Activated CD8-positive, alpha-beta memory T cell treated with anti-CD3 and anti-CD28 coated beads, Interleukin-2, amount 50 U/mL, for 1 hour (primary cell): ENCODE data around the gene CFAP46.

Experiments
- DNase-seq: peaks from one replicate; pipeline ENCODE4 v3.0.0-alpha.2; 2020; ENCODE audit errors: extremely low read depth

The CFAP46 gene

DNA sequence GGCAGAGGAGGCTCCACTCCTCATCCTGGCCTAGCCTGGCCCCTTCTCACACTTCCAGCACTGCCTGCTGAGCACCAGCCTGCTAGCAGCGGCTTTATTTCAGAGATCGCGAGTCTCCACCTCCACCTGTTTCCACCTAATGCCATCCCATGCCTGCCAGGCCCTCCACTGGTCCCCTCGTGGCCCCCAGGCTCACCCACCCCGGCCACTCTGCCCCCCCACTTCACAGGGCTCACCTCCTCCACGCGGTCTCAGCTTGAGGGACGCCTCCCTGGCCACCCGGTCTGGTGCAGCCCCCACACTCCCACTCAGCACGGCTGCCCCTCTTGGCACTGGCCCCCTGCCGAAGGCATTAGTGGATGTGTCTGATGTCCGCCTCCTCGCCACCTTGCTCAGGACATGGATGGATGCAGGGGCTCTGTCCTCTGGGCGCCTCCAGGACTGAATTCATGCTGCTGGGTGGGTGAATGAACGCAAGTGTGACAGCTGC lies 152.7 kb downstream of the CFAP46 start:
- no peak for DNase-seq

DNA sequence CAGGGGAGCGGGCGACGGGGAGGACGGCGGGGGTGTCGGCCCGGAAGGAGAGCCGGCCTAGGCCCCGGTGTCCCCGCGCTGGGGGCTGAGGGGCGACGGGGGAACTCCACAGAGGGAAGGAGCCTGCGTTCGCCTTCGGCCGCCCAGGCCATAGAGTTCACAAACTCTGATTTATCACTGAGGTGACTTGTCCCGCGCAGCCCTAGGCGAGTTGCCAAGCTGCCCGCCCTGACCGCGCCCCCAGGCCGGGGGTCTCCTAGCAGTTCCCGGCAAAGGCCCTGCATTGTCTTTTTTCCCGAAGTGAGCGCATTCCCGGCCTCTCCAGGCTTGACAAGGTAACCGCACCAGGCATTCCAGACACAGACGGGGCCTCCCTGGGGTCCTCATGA lies 153.5 kb downstream of the CFAP46 start:
- no peak for DNase-seq

DNA sequence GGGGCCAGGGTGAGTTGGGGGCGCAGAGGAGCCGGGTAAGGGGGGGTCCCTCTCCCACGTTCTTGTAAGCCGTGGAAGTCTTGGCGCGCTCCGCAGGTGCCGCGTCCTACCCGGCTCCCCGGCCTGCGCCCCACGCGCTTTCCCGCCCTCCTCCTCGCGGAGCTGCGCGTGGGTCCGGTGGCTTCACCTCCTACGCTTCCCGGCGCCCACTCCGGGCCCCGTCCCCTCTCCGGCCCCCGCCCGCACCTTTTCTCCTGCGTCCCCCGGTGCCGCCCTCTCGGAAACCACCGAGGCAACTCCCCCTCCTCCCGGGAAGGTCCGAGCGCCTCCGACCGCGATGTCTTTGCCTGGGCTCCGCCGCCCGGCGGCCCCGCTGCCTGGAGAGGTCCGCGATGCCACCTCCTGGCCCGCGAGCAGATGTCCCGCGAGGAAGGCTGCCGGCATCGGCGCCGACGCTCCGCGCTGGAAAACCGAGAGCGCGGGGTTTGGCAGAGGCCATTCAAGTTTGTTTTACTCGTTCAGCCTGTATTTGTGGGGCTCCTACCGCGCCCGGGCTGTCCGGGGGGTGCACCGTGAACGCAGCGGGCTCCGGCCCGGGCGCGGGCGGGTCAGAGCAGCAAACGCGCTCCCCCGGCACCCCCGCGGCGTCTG lies 154.1 kb downstream of the CFAP46 start:
- DNase-seq, result no peak

DNA sequence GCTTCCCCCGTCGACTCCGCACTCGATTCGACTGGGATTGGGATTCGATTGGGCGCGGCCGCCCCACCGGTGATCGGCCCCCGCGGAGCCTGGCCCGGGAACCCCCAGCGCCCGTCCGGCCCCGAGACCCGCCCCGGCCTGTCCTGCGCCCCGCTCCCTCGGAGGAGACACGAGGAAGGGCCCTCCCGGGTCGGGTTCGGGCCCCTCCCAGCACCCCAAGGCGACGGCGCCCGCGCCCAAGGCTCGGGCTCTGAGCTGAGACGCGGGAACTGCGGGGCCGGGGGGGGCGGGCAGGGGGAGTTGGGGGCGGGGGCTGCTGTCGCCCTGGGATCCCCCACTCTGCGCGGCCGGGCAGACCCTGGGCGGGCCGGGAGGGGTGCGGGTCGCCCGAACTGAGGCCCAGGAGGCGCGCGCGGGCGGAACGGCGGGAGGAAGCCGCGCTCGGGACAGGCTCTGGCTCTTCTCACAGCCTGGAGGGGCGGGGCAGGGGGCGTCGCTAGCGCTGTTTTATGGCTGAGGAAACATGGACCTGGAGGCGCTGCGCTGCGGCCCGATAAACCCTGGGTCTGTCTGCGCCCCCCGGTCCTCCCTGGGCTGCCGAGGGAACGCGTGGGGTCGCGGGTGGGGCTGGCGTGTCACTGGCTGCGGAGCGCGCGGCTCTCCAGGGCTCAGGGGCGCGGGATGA lies 154.7 kb downstream of the CFAP46 start:
- no peak for DNase-seq

DNA sequence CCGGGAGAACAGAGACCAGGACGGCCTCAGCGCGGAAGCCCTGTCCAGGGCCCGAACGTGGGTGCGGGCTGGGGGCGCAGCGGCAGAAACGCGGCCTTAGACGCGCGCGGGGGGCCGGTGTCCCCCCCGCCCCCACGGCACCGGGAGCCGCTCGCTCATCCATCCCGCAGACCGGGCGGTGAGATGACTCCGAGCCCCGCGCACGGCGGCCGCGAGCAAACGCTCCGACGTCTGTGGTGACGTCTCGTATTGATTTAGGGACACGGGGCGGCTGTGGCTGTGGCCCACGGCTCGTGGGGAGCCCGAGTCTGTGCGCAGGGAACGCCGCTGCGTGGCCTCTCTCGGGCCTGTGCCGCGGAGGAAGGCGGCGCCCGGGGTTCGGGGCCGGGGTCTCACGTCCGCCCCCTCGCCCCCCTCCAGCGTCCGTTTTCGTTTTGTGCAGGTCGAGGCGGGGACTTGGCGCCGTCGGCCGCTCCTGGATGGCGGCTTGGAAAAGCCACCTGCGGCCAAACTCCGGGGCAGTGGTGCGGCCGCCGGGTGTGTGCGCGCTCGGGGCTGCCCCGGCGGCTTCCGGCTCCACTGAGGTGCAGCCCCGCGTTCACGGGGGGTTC lies 155.4 kb downstream of the CFAP46 start:
- DNase-seq, result no peak

DNA sequence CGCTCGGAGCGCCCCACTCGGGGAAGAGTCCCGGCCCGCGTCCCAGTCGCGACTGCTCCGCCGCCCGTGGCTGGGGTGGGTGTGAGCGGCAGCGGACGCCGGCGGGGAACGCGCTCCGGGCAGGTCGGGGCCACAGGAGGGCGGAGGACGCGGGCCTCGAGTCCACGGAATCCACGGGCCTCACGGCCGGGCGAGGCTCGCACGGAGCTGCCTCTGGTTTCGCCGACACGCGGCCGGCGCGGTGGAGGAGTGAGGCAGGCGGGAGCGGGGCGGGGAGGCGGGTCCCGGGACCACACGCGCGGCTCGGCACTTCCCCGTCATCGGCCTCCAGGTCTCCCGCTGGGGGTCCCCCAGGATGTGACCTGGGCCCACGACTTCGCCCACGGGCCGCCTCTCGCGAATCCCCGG lies 155.9 kb downstream of the CFAP46 start:
- no peak for DNase-seq

DNA sequence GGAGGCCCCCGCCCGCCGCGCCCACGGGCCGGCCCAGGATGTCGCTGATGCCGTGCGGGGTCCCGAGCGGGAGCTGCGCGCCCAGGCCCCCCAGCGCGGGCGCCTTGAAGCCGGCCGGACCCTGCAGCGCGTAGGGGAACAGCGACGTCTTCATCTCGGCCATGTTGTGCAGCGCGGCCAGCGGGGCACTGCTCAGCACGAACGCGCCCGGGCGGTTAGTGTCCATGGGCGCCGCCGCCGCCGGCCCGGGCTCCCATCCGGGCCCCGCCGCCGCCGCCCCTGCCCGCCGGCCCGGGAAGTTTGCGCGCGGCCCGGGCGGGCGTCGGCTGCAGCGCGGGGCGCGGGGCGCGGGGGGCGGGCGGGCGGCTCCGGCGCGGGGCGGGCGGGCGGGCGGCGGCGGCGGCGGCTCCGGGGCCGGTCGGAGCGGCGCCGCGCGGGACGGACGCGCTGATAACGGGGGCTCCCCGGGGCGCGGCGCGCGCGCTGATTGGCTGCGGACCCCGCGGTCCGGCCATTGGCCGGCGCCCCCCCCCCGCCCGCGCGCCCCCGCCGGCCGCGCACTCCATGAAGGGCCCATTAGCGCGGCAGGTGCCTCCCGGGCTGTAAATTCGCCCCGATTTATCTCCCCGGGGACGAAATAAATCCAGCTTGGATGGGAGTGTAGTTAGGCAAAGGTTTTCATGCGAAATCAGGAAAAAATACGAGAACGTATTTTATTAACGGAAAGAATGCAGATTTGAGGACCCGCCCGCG lies 156.5 kb downstream of the CFAP46 start, which contains the start of gene NKX6-2:
Gene NKX6-2, minus strand, starts transcription at position 425 of the 753 bp plus-strand sequence. Its CDS starts 199 bp downstream, at position 226.
- no peak for DNase-seq

DNA sequence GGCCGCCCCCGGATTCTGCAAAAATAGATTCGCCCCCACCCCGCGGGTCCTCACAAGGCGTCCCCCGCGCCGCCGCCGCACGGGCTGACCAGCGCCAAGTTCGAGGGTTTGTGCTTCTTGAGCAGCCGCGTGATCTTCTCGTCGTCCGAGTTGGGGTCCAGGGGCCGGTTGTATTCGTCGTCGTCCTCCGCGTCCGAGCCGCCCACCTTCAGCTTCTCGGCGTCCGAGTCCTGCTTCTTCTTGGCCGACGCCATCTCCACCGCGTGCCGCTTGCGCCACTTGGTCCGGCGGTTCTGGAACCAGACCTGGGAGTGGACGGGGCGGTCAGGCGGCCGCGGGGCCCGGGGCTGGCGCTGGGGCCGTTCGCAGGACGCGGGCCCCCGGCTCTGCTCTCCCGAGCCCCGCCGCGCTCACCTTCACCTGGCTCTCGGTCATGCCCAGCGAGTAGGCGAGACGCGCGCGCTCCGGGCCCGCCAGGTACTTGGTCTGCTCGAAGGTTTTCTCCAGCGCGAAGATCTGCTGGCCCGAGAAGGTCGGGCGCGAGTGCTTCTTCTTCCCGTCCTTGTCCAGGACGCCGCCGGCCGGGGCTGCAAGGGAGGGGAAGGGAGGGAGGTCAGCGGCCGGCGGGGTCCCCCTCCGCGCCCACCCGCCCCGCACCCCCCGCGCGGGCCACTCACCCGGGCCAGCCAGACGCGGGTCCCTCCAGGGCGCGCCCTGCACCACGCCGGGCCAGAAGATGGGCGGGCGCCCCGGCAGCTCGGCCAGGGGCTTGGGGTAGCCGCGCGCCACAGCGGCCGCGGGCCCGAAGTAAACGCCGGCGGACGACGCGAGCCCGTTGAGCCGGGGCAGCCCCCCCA lies 157.3 kb downstream of the CFAP46 start:
- DNase-seq, result no peak

DNA sequence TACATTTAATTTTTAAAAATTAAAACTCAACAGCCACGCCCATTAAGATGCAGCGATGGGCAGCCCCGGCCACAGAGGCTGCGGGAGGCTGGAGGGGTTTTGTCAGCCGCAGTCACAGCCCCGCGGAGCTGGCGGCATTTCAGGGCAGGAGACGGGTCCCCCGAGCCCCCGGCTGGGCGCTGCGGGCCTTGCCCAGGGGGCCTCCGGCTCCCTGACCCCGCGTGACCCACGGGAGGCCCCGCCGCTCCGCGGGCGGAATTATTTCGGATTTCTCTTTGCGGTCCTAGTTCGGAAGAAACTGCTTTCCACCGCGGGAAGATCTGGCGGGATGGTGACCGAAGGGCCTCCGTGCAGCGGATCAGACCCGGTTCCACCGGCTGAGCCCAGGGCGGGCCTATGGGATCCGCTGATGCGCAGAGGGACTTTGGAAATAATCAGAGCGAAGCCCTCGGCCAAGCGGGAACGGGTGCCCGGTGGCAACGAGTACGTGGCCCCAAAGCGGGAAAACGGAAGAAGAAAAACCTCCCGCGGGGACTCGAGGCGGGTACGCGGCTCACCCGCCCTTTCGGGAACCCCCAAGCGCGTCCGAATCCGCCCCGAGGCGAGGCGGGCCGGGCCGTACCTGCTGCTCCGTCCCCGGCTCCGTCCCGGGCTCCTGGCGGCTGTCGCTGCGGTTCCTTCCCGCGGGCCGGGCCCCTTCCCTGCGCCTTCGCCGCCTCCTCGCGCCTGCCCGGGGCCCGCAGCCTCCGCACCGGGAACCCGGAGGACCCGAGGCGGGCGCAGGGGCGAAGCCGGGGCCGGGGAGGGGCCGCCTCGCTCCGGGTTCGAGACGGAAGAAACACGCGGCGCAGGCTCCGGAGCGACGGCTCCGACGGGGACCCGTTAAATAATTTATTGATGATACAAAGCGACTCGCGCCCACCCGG lies 158.2 kb downstream of the CFAP46 start:
- no peak for DNase-seq

DNA sequence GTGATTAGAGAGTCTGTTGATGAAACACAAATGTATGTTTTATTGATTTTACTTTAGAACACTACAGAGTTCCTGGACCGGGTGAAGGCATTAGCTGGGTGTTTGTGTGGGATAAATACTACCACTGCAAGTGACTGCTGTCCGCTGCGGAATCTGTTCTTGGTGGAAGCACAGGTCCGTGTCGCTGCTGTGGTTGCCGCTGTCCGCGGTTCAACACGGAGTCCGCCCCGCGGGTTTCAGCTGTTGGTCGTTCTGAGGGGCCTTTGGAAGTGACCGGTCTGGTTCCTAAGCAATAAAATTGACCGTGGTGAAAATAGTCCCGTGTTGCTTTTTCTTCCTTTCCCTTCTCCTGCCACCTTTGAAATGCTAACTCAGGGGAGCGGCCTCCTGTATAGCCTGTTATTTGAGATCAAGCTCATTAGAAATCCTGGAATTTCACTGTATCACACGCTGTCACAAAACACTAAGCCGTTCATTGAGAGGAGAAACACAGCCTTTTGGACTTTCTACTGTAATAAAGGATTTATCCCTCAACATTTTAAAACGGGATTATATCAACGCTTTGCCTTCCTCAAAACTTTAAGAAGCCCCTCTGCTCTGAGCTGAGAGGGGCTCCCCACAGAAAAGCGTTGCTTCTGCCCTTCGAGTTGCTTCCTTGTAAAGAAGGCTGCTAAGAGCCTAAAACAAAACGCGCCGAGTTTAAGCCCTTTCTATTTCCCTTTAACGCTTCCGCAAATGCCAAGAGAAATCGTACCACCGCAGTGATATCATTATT lies 159.0 kb downstream of the CFAP46 start:
- DNase-seq, result no peak

DNA sequence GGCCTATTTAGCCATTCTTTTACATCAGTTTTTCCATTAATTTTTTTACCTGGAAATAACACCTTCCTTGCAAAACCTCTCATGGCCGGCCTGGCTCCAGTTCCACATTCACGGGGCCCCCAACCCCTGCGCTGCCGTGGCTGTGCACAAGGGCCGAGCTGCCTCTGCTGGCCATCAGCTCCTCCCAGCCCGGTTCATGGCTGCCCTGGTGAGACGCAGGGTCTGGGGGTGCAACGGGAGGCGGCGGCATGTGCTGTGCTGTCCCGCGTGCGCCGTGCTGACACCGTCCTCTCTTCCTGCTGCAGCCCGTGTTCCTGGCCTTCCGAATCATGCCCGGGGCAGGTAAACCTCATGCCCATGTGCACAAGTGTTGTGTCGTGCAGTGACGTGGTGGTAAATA lies 160.8 kb downstream of the CFAP46 start:
- DNase-seq, result no peak

DNA sequence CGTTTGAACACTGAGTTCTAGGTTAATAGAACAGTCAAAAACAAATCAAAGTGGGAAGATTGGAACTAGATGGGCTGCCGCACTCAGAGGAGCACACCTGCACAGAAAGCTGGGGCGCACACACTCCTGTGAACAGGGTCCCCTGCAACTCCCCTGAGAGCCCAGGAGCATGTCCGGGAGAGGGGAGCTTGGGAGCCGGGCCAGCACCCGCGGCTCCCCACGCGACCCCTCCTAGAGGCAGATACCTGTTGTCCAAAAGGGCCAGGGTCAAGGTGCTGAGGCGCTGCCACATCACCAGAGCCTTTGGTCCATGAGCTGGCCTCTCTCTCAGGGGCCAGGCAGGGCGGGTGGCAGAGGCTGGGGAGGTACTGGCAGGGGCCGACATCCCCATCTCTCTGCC lies 162.0 kb downstream of the CFAP46 start:
- DNase-seq, result no peak

DNA sequence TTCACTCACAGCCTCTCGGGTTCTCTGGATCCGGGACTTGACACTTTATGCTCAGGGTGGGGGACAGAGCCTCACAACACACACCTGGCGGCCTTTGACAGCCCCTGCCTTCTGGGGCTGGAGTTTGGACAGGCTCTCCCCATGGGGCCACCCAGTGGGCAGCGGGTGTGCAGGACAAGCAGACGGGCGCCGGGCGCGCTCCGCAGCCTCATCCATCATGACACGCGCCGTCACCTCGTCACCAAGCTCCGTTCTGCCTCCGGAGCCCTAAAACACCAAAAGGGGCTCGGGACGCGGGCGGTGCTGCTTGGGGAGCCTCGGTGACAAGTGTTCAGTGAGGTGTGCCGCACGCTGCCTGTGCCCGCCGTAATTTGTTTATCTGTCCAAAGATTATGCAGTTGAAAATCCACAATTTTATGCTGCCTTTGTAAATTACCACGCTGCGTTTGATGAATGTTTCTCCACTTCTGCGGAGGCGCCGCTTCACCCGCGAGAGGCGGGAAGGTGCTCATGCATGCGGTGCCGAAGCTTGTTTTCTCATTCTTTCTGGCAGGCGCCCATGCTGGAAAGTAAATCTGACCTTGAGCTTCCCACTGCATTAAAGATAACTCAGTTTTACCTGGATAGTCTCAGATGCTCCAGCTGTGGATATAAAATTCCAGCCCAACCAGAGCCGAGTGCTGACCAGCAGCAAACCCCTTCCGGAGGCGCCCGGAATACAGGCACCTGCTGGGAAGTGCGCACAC lies 162.6 kb downstream of the CFAP46 start:
- no peak for DNase-seq

DNA sequence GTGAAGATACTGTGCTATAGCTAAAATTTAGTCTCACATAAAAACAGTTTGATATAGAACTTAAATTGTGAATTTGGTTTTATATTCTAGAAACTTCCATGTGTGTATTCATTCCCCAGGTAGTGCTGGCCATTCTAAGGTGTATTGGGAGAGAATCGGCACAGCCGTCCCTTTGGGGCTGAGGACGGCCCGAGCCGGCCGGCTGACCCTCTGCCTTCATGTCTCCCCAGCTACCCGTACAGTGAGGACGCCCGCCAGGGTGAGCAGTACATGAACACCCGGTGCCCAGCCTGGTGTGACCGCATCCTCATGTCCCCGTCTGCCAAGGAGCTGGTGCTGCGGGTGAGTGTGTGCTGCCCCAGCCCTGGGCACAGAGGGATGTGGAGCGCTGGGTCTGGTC lies 164.9 kb downstream of the CFAP46 start:
- DNase-seq, result no peak

DNA sequence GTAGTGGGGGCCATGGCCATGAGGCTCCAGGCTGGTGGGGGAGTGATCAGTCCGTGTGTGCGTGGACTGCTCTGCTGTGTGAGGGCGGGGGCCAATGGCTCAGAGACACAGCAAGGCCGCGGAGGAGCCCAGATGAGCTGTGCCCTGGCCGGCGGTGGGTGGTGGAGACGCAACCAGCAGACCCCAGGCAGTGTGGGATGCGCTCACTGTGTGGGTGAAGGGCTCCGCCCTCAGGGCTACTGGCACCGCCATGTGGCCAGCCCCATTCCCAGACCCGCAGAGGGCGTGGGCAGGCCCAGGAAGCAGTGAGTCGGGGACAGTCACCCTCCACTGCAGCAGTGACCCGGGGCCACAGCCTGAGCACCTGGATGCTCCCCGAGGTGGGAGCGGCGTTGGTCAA lies 165.5 kb downstream of the CFAP46 start:
- no peak for DNase-seq

DNA sequence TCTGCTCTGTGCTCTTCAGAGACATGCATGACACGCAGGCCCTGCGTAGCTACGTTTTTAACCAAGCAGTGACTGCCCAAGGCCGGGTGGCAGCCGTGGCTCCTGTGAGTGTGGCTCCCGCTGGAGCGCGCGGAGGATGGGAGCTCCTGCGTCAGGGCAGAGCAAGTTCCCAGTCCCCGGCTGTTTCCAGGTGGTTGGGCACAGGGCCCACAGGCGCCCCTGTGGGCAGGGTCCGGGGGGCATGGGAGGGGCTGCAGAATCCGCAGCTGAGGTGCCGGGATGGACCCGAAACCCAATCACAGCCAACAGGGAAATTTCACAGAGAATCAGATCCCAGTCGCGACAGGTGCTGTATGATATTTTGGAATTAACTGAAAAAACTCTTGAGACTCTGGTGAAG lies 166.2 kb downstream of the CFAP46 start:
- DNase-seq, result no peak

DNA sequence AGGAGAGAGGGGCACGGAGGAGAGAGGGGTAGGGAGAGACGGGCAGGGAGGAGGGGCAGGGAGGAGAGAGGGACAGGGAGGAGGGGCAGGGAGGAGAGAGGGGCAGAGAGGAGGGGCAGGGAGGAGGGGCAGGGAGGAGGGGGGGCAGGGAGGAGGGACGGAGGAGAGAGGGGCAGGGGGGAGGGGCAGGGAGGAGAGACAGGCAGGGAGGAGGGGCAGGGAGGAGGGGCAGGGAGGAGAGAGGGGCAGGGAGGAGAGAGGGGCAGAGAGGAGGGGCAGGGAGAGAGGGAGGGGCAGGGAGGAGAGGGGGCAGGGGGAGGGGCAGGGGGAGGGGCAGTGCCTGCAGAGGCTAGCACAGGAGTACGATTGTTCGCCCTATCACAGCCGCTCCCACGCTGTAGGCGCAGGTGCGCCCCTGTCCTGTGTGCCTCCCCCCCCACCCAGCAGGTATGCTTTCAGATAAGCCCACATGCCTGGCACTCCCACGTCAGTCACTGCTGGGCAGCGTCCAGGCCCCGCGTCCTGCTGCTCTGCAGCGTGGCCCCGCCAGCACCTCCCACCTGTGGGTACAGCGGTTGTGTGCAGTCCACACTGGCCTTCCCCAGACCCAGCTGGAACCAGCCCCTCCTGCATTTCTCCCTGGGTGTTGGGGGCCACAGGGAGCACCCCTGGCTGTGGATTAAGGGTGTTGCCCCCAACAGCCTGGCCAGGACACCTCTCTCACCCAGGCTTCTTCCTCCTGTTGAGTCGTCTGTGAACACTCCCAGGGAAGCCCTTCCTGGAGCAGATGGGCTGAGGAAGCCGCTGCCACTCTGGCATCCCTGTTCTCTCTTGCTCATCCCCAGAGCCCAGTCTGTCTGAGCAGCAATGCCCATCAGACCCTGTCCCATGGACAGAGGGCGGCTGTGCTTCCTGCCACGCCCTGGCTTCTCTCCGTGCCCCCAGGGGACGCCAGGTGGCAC lies 167.2 kb downstream of the CFAP46 start:
- no peak for DNase-seq
